ENCODE results near the gene UCMA.
"Not testable (repeated sequence)": the region's sequence is repeated elsewhere in the genome, so short reads cannot be mapped to it uniquely, and the experiment has no call there.

The UCMA gene, protein sequence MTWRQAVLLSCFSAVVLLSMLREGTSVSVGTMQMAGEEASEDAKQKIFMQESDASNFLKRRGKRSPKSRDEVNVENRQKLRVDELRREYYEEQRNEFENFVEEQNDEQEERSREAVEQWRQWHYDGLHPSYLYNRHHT

GRCh38 chr10:13234172-13234571 lies at the start of gene UCMA:
Gene UCMA, minus strand, starts transcription at chr10:13234374. Its CDS starts 116 bp downstream, at chr10:13234258.
- DNase-seq, result no peak

GRCh38 chr10:13282348-13282747 lies 48.2 kb upstream of the UCMA start:
- DNase-seq, result not testable (repeated sequence)

DNA sequence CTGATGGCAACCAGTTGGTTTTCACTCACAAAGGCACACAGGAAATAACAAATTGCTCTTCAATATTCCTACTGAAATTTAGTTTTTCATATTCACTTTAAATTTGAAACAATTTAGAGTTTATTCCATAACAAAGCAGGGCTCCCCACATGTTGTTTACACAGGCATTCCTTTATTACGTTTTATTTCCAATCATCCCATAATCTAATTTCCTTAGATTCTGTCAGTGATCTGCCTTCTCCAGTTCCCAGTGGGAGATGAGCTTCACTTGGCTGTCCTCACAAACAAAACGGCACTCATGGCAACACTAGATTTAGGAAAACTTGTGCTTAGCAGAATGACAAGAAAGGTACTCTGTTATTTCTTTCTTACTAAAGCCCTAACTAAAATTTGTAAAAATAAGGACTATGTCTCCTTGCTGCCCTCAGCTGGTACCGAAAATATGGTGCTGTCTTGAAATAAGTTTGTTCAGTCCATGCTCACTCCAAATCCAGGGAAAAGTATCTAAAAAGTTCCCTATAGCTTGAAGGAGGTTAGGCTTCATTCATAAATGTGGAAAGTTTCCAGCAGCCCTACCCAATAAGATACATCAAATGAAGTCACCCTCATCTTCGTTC lies 42.7 kb upstream of the UCMA start:
- no peak for DNase-seq

DNA sequence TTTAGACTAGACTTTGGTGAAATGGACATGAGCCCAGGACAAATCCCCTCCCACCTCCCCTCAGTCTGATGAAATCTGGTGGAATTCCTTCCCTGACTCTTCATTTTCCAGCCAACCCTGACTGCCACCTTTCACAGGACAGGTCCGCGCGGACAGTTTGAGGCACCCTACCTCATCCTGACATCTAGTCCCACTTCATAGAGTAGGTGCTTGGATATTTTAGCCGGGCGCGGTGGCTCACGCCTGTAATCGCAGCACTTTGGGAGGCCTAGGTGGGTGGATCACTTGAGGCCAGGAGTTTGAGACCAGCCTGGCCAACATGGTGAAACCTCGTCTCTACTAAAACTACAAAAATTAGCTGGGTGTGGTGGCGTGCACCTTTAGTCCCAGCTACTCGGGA lies 42.0 kb upstream of the UCMA start:
- not testable (repeated sequence) for DNase-seq

DNA sequence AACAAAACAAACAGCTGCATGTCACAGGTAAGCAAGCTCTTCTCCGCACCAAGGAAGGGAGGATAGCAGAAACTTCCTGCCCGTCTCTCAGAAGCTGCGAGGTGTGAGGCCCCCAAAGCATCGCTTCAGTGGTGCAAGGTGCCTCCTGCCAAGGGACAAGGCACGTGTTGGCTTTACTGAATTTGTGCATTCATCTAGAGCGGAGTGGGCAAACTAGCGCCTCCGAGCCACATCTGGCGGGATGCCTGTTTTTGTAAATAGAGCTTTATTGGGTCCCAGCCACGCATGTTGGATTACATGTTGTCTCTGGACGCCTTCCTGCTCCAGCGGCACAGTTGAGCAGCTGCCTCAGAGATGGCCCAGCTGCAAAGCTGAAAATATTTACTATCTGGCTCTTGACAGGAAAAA lies 38.0 kb upstream of the UCMA start:
- no peak for DNase-seq

DNA sequence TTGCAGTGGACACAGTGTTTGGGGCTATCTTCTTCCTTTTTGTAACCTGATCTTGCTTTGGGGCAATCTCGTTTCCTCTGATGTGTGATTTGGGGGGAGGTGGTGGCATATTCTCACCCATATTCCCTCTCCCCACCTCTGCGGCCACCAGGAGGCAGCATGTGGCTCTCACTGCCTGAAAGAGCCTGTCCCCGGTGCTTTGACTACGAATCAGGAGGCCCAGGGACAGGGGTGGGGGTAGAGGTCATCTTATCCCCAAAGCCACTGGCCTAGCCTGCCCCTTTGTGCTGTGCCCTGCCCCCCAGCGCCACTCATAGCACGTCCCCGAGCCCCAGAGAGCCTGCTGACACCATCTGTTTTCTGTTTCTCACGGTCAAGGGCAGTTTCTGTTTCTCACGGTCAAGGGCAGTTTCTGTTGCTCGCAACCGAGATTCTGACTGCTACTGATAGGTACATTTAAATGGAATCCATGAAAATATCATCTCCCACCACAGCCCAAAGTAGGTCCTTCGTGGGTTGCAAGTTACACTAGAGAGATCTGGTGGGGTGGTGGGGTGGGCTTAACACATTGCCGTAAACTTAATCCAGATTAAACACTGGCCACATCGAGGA lies 37.5 kb upstream of the UCMA start:
- DNase-seq, result no peak

DNA sequence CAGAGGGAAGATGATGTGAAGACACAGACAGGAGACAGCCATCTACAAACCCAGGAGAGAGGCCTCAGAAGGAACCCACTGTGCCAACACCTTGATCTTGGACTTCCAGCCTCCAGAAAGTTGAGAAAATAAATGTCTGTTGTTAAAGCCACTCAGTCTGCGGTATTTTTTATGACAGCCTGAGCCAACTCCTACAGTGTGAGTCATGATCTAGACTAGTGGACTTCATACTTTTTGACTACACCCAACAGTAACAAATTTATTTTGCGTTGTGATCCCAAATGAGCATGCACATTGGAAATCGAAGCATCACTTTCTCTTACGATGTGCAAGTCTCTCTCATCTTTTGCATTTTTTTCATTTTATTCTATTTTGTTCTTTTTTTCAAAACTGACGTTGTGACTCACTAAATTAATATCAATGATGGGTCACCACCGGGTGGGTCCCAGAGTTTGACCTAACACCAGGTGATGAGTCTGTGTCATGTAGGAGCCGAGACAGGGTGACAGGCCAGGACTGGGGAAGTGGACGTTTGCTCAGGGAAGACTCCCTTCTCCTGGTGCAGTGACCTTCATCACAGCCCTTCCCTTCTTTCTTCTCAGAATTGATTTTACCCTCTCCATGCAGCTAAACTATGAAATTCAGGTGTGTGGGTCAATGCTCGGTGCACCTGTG lies 36.8 kb upstream of the UCMA start:
- DNase-seq, result no peak

DNA sequence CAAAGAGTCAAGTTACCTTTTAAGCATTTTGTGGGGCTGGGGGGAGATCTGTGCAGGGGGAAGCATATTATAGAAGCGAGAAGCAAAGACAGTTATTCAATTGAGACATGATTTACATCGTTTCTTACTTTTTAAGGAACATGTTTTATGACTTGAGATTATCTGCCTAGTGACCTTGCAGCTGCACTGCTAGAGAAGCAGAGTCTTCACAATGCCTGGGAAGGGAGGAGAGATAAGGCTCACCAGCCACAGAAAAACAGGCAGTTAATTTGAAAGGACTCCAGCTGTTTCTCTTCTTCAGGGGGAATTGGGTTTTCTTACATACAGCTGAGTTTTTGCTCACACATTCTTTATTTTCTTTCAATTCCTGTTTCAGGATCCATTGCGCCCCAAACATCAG lies 34.7 kb upstream of the UCMA start:
- DNase-seq, result no peak

DNA sequence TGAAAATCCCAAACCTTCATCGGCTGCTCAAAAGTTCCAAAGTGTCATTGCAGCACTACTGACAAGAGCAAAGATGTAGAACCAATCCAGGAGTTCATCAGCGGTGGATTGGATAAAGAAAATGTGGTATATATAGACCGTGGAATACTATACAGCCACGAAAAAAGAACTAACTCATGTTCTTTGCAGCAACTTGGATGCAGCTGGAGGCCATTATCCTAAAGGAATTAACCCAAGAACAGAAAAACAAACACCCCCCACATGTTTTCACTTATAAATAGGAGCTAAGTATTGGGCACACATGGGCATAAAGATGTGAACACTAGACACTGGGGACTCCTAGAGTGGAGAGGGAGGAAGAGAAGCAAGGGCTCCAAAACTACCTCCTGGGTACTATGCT lies 34.1 kb upstream of the UCMA start:
- no peak for DNase-seq

DNA sequence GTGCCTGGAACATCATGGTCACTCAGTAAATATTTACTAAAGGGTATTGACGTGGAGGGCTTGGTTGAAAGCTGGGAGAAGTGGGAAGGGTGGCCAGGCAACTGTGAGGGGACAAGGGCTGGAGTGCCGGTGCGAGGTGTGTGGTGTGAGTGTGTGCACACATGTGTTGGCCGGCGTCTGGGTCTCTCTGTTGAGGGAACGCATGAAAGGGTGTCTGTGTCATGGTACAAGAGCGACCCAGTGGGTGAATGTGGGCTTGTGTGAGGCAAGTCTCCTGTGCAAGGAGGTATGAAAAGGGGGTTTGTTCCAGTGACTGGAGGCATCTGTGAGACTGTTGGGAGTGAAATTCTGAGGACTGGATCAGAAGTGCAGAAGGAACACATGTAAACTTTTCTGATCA lies 29.4 kb upstream of the UCMA start:
- no peak for DNase-seq

- no peak for DNase-seq
These were observed 28.3 kb upstream of the UCMA start for GRCh38 chr10:13262433-13262832.

DNA sequence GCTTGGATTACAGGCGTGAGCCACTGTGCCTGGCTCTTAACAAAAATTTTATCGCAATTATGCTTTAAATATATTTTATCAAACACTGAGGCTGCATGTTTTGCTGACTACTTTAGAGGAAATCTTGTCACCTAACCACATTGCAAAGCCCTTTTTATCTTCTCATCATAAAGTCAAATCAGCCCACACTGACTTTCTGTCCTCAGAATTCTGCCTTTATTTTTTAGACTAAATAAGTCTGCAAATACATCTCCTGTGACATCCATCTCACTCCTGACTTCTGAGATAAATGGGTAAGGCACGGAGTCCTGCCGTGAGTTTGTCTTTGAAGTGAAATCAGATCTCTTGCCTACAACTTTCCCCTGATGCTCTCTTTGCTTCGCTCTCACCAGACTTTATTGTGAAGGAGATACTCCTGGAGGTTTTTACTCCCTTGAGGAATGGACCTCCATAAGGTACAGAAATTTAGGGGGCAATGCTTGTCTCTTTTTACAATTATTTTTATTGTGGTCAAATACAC lies 23.5 kb upstream of the UCMA start:
- no peak for DNase-seq

GRCh38 chr10:13256627-13257026 lies 22.5 kb upstream of the UCMA start:
- DNase-seq, result no peak

GRCh38 chr10:13253726-13254125 lies 19.6 kb upstream of the UCMA start:
- no peak for DNase-seq

- no peak for DNase-seq
These were observed 13.6 kb upstream of the UCMA start for GRCh38 chr10:13247784-13248183.

GRCh38 chr10:13247246-13247645 lies 13.1 kb upstream of the UCMA start:
- DNase-seq, result no peak

GRCh38 chr10:13242260-13242659 lies 8.1 kb upstream of the UCMA start:
- not testable (repeated sequence) for DNase-seq

- no peak for DNase-seq
These were observed 7.4 kb upstream of the UCMA start for GRCh38 chr10:13241613-13242012.

DNA sequence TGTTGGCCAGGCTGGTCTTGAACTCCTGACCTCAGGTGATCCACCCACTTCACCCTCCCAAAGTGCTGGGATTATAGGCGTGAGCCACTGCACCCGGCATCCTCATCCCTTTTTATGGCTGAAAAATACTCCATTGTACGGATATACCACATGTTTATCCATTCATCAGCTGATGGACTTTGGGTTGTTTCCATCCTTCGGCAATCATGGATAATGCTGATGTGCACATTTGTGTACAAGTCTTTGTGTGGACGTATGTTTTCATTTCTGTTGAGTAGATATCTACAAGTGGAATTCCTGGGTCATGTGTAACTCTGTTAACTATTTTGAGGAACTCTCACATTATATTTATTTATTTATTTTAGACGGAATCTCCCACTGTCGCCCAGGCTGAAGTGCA lies 5.7 kb upstream of the UCMA start:
- no peak for DNase-seq

GRCh38 chr10:13238271-13239077 lies 4.3 kb upstream of the UCMA start:
- DNase-seq, result no peak

GRCh38 chr10:13236638-13237037 lies 2.5 kb upstream of the UCMA start:
- DNase-seq, result no peak

DNA sequence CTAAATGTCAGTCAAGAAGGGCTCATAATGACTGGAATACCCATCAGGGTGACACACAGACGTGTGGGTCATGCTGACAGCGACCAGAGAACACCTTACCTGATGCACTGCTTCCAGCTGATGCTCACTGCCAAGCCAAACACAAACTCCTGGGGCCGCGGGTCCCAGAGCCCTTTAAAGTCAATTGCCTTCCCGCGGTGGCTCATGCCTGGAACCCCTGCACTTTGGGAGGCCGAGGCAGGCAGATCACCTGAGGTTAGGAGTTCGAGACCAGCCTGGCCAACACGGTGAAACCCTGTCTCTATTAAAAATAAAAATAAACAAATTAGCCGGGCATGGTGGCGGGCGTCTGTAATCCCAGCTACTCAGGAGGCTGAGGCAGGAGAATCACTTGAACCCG lies 562 bp upstream of the UCMA start:
- DNase-seq, result not testable (repeated sequence)

GRCh38 chr10:13233358-13233757 lies 816 bp downstream of the UCMA start:
- no peak for DNase-seq

Measured in SW 1271 (cell line).